Activated gamma-delta T cell treated with Interleukin-2 at 50 U/mL for 16 hours (primary cell): ENCODE data around the gene CYTH1.

Experiments used
- DNase-seq: peaks from one replicate; pipeline ENCODE4 v3.0.0-alpha.2; 2020

The CYTH1 gene

DNA sequence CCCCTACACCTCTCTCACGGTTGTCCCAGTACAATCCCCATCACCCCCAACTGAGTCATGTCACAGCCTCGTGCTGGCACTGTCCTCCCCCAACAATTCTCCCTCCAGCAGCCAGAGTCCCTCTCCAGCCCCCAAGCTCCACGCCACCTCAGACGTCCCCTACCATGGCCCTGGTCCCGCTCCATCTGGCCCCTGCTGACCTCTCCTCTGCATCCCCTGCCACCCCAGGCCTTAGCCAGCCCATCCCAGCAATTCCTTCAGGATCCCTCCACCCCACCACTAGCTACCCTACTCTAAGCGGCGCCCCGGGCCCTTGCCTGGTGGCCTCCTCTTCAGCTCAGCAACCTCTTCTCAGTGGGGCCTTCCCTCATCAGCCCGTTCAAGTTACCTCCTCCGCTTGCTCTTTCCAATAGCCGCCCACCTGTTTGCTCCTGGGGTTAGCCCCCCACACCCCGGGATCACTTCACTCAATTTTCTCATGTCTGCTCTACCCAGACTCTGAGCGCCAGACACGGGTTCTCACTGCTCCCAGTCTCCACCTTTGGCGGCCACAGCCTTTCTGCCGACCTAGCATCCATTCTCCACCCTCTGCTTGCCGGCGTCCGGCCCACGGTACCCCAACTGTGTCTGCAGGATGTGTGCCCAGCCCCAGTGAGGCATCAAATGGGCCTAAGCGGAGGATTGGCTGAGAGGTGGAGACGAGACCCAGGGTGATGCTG, 112.7 kb downstream of the CYTH1 start:
- no peak for DNase-seq

DNA sequence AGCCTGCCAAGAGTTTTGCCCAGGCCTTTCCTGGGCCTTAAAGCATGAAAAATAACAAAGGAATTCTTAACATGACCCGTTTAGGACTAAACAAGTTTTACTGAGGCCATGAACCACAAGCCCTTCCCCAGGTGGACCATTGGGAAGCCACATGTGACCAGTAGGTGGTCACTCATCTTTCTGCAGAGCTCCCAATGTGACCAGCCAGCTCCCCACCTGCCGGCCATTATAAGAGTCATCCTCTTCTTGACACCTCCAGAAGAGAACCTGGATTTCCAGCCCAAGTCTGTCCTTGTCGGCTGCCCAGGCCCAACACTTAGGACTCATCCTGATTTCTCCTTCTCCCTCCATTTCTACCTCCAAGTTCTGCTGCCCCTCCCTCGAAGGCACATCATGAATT, 113.2 kb downstream of the CYTH1 start:
- no peak for DNase-seq

- DNase-seq: no peak
Measured at GRCh38 chr17:78667741-78668640, 114.1 kb downstream of the CYTH1 start.

GRCh38 chr17:78667091-78667490, 115.0 kb downstream of the CYTH1 start:
- no peak for DNase-seq

DNA sequence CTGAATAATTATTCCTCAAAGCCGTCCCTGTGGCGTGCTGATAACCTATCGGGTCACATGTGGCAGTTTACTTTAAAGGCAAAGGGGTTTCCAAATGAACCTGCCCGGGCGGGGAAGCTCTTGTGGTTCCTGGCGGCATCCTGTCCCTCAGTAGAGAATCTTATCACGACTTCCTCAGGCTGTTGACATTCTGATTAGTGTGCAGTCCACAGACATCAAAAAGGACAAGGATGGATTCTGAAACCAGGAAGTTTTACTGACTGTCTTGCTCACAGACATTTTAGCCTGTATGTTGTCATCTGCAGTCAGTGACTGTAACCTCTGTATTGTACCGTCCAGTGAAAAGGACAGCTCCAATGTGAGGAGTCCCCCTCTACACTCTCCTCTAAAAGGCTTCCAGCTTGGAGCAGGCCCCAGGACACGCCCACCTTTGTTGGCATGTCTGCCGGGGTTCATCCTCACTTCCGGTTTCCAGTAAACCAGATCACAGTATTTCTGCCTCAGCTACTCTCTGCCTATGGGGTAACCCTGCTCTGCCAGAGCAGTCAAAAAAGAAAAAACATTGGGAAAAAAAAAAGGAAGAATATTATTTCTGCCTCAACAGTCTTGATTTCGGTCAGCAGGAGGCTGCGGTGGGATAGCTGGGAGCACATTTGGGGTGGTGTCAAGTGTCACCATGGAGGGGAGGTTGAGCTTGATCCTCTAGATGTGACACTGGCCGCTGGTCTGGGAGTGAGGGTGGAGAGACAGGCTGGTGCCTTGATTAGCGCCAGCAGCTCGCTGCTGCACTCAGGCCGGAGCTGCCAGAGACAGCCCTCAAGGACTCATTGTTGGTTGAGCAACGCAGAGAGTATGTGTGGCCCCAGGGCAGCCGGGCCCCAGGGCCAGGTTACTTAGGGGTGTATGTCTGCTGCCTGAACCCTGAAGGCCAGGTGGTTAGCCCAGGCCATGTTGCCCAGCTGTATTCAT, 115.8 kb downstream of the CYTH1 start:
- DNase-seq: peak; percentile 42

DNA sequence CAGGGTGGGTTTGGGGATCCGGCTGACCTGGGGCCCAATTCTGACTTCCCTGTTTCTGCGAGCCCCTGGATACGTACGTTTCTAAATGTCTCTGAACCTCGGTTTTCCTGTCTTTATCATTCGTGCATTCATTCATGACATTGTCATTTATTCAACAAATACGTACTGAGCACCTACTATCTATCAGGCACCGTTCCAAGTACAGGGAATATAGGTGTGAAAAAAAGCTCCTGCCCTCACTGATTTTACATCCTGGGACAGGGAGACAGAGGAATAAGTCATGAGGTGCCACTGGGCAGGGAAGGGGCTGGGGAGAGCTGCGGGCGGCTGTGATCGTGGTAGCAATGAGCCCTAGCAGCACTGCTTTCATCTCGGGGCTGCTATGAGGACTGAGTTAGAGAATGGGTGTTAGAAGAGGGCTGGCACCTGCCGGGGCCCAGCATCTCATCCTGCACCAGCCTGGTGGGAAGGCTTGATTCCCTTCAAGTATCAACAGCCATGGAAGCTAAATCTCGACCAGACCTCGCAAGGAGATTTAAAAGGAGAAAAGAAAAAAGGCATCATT, 116.6 kb downstream of the CYTH1 start:
- no peak for DNase-seq

DNA sequence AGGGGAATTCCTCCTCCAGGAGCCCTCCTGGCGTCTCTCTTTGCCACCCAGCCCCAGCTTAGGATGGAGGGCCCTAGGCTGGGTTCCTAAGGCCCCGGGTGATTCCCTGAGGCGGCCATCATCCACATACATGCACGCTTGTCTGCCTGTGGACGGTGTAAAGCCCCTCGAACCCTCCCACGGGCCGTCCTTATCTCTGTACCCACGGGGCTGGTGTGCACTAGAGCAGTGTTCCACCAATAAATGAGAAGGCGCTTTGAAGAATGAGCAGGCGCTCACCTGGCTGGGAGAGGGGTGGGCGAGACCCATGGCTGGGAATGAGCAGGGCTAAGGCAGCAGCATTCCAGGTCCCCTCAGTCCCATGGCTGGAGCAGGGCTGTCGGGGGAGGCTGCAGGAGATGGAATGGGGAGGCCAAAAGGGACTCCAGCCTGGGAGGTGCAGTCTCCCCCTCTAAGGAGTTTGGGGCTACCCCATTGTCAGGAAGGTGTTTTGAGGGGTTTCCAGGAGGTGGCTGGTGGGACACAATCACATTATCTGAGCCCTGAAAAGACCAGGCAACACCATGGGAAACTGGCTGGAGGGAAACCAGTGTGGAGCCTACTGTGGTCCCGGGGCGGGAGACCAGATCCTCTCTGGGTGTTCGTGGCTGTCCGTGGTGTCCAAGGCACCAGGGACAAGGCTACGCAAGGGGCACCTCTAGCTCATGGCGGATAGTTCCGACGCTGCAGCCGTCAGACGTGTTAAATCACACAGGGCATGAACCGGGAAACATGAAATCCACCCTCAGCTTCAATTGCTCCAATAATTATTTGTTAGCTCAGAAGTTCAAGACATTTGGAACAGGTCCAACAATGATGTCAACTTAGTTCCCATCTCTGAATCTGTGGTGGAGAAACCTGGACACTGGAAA, 117.3 kb downstream of the CYTH1 start:
- DNase-seq: no peak

- no peak for DNase-seq
Measured at GRCh38 chr17:78661093-78661770, 120.8 kb downstream of the CYTH1 start.

- DNase-seq: no peak
Measured at GRCh38 chr17:78659546-78659945, 122.5 kb downstream of the CYTH1 start.

DNA sequence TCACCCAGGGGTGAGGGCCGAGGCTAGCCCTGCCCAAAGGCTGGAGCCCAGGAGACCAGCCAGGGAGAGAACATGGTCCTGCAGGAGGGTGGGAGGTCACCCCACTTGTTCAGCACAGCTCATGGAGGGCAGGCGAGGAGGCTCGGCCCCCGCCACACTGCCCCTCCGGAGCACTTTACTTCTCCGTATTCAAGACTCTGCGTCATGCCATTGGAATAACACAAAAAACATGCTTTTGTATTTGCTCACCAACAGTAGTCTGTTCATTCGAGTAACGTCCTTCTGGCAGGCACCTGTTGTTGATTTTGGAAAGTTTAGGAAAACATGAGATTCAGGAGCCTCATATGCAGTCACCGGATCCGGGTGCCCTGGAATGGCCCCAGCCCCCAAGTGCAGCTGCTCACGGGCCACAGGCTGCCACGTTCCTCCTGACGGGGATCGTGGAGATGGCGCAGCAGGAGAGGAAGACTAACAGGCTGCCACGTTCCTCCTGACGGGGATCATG, 123.7 kb downstream of the CYTH1 start:
- DNase-seq: no peak

GRCh38 chr17:78655251-78655940, 126.7 kb downstream of the CYTH1 start:
- DNase-seq: no peak

- DNase-seq: no peak
Measured at GRCh38 chr17:78654325-78654724, 127.7 kb downstream of the CYTH1 start.

- DNase-seq: no peak
Measured at GRCh38 chr17:78653382-78653781, 128.7 kb downstream of the CYTH1 start.

- no peak for DNase-seq
Measured at GRCh38 chr17:78652913-78653312, 129.2 kb downstream of the CYTH1 start.

- no peak for DNase-seq
Measured at GRCh38 chr17:78652024-78652423, 130.0 kb downstream of the CYTH1 start.

DNA sequence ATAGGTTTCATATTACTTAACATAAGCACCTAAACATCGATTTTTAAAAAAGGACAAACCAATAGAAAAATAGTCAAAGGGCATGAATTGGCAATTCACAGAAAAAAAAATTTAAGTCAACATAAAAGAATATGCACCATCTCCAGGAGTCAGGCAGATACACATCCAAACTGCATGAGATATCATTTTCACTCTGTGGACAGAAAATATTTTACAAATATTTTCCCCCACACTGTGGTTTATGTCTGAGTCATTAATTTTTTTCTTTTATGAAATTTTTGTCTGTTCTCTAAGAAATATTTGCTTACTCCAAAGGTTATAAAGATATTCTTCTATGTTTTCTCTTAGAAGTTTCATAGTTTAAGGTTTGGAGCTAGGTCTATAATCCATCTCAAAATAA, 130.5 kb downstream of the CYTH1 start:
- DNase-seq: no peak

GRCh38 chr17:78650093-78650715, 131.9 kb downstream of the CYTH1 start:
- DNase-seq: no peak

GRCh38 chr17:78648293-78648692, 133.8 kb downstream of the CYTH1 start:
- DNase-seq: no peak

GRCh38 chr17:78647032-78647431, 135.0 kb downstream of the CYTH1 start:
- DNase-seq: no peak
